Mesendoderm (in vitro differentiated cells): ENCODE measurements around the gene SLC36A3.

ENCODE experiments used
- DNase-seq: peaks from one replicate; pipeline ENCODE4 v3.0.0; 2013
- H2AK5ac ChIP-seq: 2 replicates; pipeline ENCODE4 v1.6.1; 2013; ENCODE audit warnings: low read length, inconsistent platforms
- H2BK120ac ChIP-seq: 2 replicates; pipeline ENCODE4 v1.6.1; 2013; ENCODE audit warnings: low read depth, mild to moderate bottlenecking, low read length, moderate library complexity, mixed read lengths
- H2BK15ac ChIP-seq: replicated peaks from 2 replicates; pipeline ENCODE4 v1.6.1; 2013; ENCODE audit warnings: low read depth, mild to moderate bottlenecking, moderate library complexity
- H2BK5ac ChIP-seq: 2 replicates; pipeline ENCODE4 v1.6.1; 2013; ENCODE audit warnings: low read length, inconsistent platforms
- H3K18ac ChIP-seq: 2 replicates; pipeline ENCODE4 v1.6.1; 2013; ENCODE audit warnings: mild to moderate bottlenecking, low read length, mixed read lengths
- H3K23ac ChIP-seq: one replicate; pipeline ENCODE4 v1.6.1; 2013; ENCODE audit warnings: low read length
- H3K27ac ChIP-seq: 2 replicates; pipeline ENCODE4 v1.5.1; 2013; ENCODE audit warnings: low read depth, mild to moderate bottlenecking, inconsistent platforms, low read length, moderate library complexity
- H3K27me3 ChIP-seq: 2 replicates; pipeline ENCODE4 v1.6.1; 2013; ENCODE audit warnings: low read length, control low read depth, mild to moderate bottlenecking, inconsistent platforms; ENCODE audit not compliant: insufficient read depth, poor library complexity
- H3K36me3 ChIP-seq: 2 replicates; pipeline ENCODE4 v1.6.1; 2013; ENCODE audit warnings: low read length, inconsistent platforms; ENCODE audit not compliant: control insufficient read depth, insufficient read depth
- H3K4ac ChIP-seq: one replicate; pipeline ENCODE4 v1.6.1; 2013; ENCODE audit warnings: low read depth, mild to moderate bottlenecking, low read length, moderate library complexity
- H3K4me1 ChIP-seq: 2 replicates; pipeline ENCODE4 v1.6.1; 2013; ENCODE audit warnings: low read depth, low read length, inconsistent platforms; ENCODE audit not compliant: control insufficient read depth
- H3K4me2 ChIP-seq: 2 replicates; pipeline ENCODE4 v1.6.1; 2013; ENCODE audit warnings: low read length
- H3K4me3 ChIP-seq: 2 replicates; pipeline ENCODE4 v1.5.1; 2013; ENCODE audit warnings: mild to moderate bottlenecking, low read length
- H3K56ac ChIP-seq: one replicate; pipeline ENCODE4 v1.6.1; 2013; ENCODE audit warnings: low read length
- H3K79me1 ChIP-seq: 2 replicates; pipeline ENCODE4 v1.6.1; 2013; ENCODE audit warnings: low read length, inconsistent platforms
- H3K79me2 ChIP-seq: 2 replicates; pipeline ENCODE4 v1.6.1; 2013; ENCODE audit warnings: mild to moderate bottlenecking, low read length; ENCODE audit not compliant: control insufficient read depth, insufficient read depth
- H3K9ac ChIP-seq: 2 replicates; pipeline ENCODE4 v1.6.1; 2013; ENCODE audit warnings: low read length, inconsistent platforms
- H4K5ac ChIP-seq: one replicate; pipeline ENCODE4 v1.6.1; 2013; ENCODE audit warnings: low read length
- H4K8ac ChIP-seq: one replicate; pipeline ENCODE4 v1.6.1; 2013; ENCODE audit warnings: low read depth, mild to moderate bottlenecking, control low read depth, low read length, moderate library complexity
- WGBS: extraction: QIAGEN DNeasy Blood & Tissue Kit; methylation state at CpG from one replicate; pipeline ENCODE4 v1.1.7; 2013; ENCODE audit warnings: low lambda C conversion rate, missing lambda C conversion rate; ENCODE audit not compliant: insufficient coverage; ENCODE audit errors: extremely low coverage; 5-methylcytosine and 5-hydroxymethylcytosine counted together

Gene SLC36A3

GRCh38 chr5:151270599-151270998 is 33.0 kb downstream of the SLC36A3 start:
- Histone ChIP-seq H3K27me3 (no peaks in the 10 kb centered on the region), H2BK5ac (no peak overlapping the region), H3K27ac (no peak overlapping the region), H3K4me3 (no peak overlapping the region), H3K18ac (no peak overlapping the region), H3K9ac (no peak overlapping the region), H2BK15ac (no peak overlapping the region), H3K79me1 (no peaks in the 10 kb centered on the region), H3K4me2 (no peak overlapping the region), H3K4me1 (no peaks in the 10 kb centered on the region), H2AK5ac (no peak overlapping the region), H4K5ac (no peak overlapping the region), H3K4ac (no peak overlapping the region), H2BK120ac (no peak overlapping the region), H3K56ac (no peak overlapping the region), H3K79me2 (no peaks in the 10 kb centered on the region), H4K8ac (no peak overlapping the region), H3K36me3 (peaks cover 1% of the 10 kb centered on the region), H3K23ac (no peak overlapping the region)
- no CpG with 5 or more reads among the region's 1 CpG for WGBS
- no peak for DNase-seq

GRCh38 chr5:151267491-151268260 is 35.9 kb downstream of the SLC36A3 start:
- DNase-seq, result no peak
- Histone ChIP-seq H4K8ac (no peak overlapping the region), H3K4me3 (no peak overlapping the region), H3K18ac (no peak overlapping the region), H2AK5ac (no peak overlapping the region), H3K79me1 (no peaks in the 10 kb centered on the region), H3K4me2 (no peak overlapping the region), H3K27me3 (no peaks in the 10 kb centered on the region), H4K5ac (no peak overlapping the region), H3K27ac (no peak overlapping the region), H3K79me2 (no peaks in the 10 kb centered on the region), H3K56ac (no peak overlapping the region), H3K36me3 (peaks cover 1% of the 10 kb centered on the region), H3K4me1 (no peaks in the 10 kb centered on the region), H2BK120ac (no peak overlapping the region), H2BK5ac (no peak overlapping the region), H2BK15ac (no peak overlapping the region), H3K9ac (no peak overlapping the region), H3K23ac (no peak overlapping the region), H3K4ac (no peak overlapping the region)
- WGBS, result no CpG with 5 or more reads among the region's 11 CpGs

- Histone ChIP-seq H3K4me3 (no peak overlapping the region), H3K4ac (no peak overlapping the region), H2BK120ac (no peak overlapping the region), H4K8ac (no peak overlapping the region), H4K5ac (no peak overlapping the region), H2BK15ac (no peak overlapping the region), H3K36me3 (peaks cover 1% of the 10 kb centered on the region), H3K23ac (no peak overlapping the region), H3K18ac (no peak overlapping the region), H2BK5ac (no peak overlapping the region), H3K4me2 (no peak overlapping the region), H3K9ac (no peak overlapping the region), H2AK5ac (no peak overlapping the region), H3K56ac (no peak overlapping the region), H3K79me2 (no peaks in the 10 kb centered on the region), H3K79me1 (no peaks in the 10 kb centered on the region), H3K27ac (no peak overlapping the region), H3K4me1 (no peaks in the 10 kb centered on the region), H3K27me3 (no peaks in the 10 kb centered on the region)
- no CpG with 5 or more reads among the region's 1 CpG for WGBS
- peak; percentile 28 for DNase-seq
Observed at GRCh38 chr5:151264113-151264512, 39.5 kb downstream of the SLC36A3 start.

GRCh38 chr5:151262532-151262931 is 41.0 kb downstream of the SLC36A3 start:
- WGBS, result no CpG with 5 or more reads among the region's 3 CpGs
- DNase-seq, result no peak

GRCh38 chr5:151259931-151260330 is 43.6 kb downstream of the SLC36A3 start:
- H3K56ac ChIP-seq, result no peak overlapping the region
- no peaks in the 10 kb centered on the region for H3K27me3 ChIP-seq
- no peaks in the 10 kb centered on the region for H3K79me2 ChIP-seq
- no peak for DNase-seq
- no peak overlapping the region for H2BK5ac ChIP-seq
- H3K36me3 ChIP-seq, result no peaks in the 10 kb centered on the region
- no peak overlapping the region for H3K4me2 ChIP-seq
- H3K4me3 ChIP-seq, result no peak overlapping the region
- no peak overlapping the region for H3K23ac ChIP-seq
- no peak overlapping the region for H2AK5ac ChIP-seq
- H3K79me1 ChIP-seq, result peaks cover 5% of the 10 kb centered on the region
- no peak overlapping the region for H2BK15ac ChIP-seq
- H3K4ac ChIP-seq, result no peak overlapping the region
- no peak overlapping the region for H3K18ac ChIP-seq
- H3K4me1 ChIP-seq, result peaks cover 7% of the 10 kb centered on the region
- no peak overlapping the region for H2BK120ac ChIP-seq
- H4K8ac ChIP-seq, result no peak overlapping the region
- WGBS, result no CpG with 5 or more reads among the region's 4 CpGs
- H3K9ac ChIP-seq, result no peak overlapping the region
- no peak overlapping the region for H4K5ac ChIP-seq
- H3K27ac ChIP-seq, result no peak overlapping the region

More at GRCh38 chr5:151262532-151262931, 41.0 kb downstream of the SLC36A3 start:
- Histone ChIP-seq H3K4me1 (peaks cover 7% of the 10 kb centered on the region), H2BK120ac (no peak overlapping the region), H4K5ac (no peak overlapping the region), H2BK5ac (no peak overlapping the region), H3K56ac (no peak overlapping the region), H3K23ac (no peak overlapping the region), H4K8ac (no peak overlapping the region), H3K27me3 (no peaks in the 10 kb centered on the region), H3K4me3 (no peak overlapping the region), H3K79me2 (no peaks in the 10 kb centered on the region), H3K79me1 (peaks cover 2% of the 10 kb centered on the region), H3K36me3 (peaks cover 1% of the 10 kb centered on the region), H2AK5ac (no peak overlapping the region), H3K9ac (no peak overlapping the region), H3K4ac (no peak overlapping the region), H2BK15ac (no peak overlapping the region), H3K27ac (no peak overlapping the region), H3K18ac (no peak overlapping the region), H3K4me2 (no peak overlapping the region)

- no CpG with 5 or more reads among the region's 1 CpG for WGBS
- Histone ChIP-seq H2BK120ac (no peak overlapping the region), H3K4ac (no peak overlapping the region), H4K8ac (no peak overlapping the region), H4K5ac (no peak overlapping the region), H3K4me1 (peaks cover 7% of the 10 kb centered on the region), H3K4me3 (no peak overlapping the region), H3K9ac (no peak overlapping the region), H2BK15ac (no peak overlapping the region), H3K27me3 (no peaks in the 10 kb centered on the region), H3K23ac (no peak overlapping the region), H3K27ac (no peak overlapping the region), H3K79me2 (no peaks in the 10 kb centered on the region), H3K18ac (no peak overlapping the region), H2BK5ac (no peak overlapping the region), H3K36me3 (no peaks in the 10 kb centered on the region), H2AK5ac (no peak overlapping the region), H3K56ac (no peak overlapping the region), H3K4me2 (no peak overlapping the region), H3K79me1 (peaks cover 5% of the 10 kb centered on the region)
- DNase-seq, result no peak
Observed at GRCh38 chr5:151258816-151259215, 44.8 kb downstream of the SLC36A3 start.
